Glutamatergic neuron (in vitro differentiated cells): Measurements from ENCODE around the gene COPA. TPM values are rescaled to one million over a fixed set of nuclear protein-coding genes. Genes with fewer than 3 reads are reported as not detected.

Source experiments
- DNase-seq: peaks from one replicate; pipeline ENCODE4 v3.0.0; 2022
- H3K27ac Mint-ChIP-seq: one replicate; pipeline ENCODE4 v1.8.0; 2020; ENCODE audit warnings: mild to moderate bottlenecking, mixed read lengths, inconsistent platforms; ENCODE audit not compliant: unreplicated experiment
- H3K27me3 Mint-ChIP-seq: one replicate; pipeline ENCODE4 v1.8.0; 2020; ENCODE audit warnings: mild to moderate bottlenecking, moderate library complexity, mixed read lengths, inconsistent platforms; ENCODE audit not compliant: unreplicated experiment
- H3K36me3 Mint-ChIP-seq: one replicate; pipeline ENCODE4 v1.8.0; 2020; ENCODE audit warnings: mild to moderate bottlenecking, mixed read lengths, inconsistent platforms; ENCODE audit not compliant: unreplicated experiment
- H3K4me1 Mint-ChIP-seq: one replicate; pipeline ENCODE4 v1.8.0; 2020; ENCODE audit warnings: mild to moderate bottlenecking, low read depth, mixed read lengths, inconsistent platforms; ENCODE audit not compliant: unreplicated experiment
- H3K4me3 Mint-ChIP-seq: one replicate; pipeline ENCODE4 v1.8.0; 2020; ENCODE audit warnings: mild to moderate bottlenecking, mixed read lengths, inconsistent platforms; ENCODE audit not compliant: unreplicated experiment
- H3K9me3 Mint-ChIP-seq: one replicate; pipeline ENCODE4 v1.8.0; 2020; ENCODE audit warnings: mild to moderate bottlenecking, moderate library complexity, mixed read lengths, inconsistent platforms; ENCODE audit not compliant: unreplicated experiment
- CTCF ChIP-seq: fragments of 200-600 bp; sonication (generic); IDR thresholded peaks from one replicate; pipeline ENCODE4 v1.5.0; 2021; ENCODE audit not compliant: partially characterized antibody, unreplicated experiment
- total RNA-seq: library from RNA; stranded (reverse); fragmentation: NEBNext Ultra II Directional; extraction: Animal tissue kit (Norgen Biotek cat#: 25700); gene quantifications from one replicate; pipeline ENCODE4 v1.2.1, GENCODE V29; 2021; ENCODE audit not compliant: unreplicated experiment

COPA gene
- total RNA-seq, 1 donor from 2014 or later: 263 TPM

- no peak for TF ChIP-seq CTCF
- H3K9me3 Mint-ChIP-seq: peaks cover 11% of the 10 kb centered on the region
- H3K4me1 Mint-ChIP-seq: peaks cover 18% of the 10 kb centered on the region
- no peaks in the 10 kb centered on the region for H3K36me3 Mint-ChIP-seq
- peaks cover 5% of the 10 kb centered on the region for H3K27me3 Mint-ChIP-seq
- peak within 1 kb of the TSS; percentile 97 for H3K4me3 Mint-ChIP-seq
- H3K27ac Mint-ChIP-seq: peak within 1 kb of the TSS; percentile 97
- DNase-seq: peak; percentile 99
These were observed 80.9 kb downstream of the COPA start, which contains the start of gene DCAF8 for GRCh38 chr1:160261893-160262794. Gene DCAF8, minus strand, starts transcription at chr1:160262549. Its CDS starts 18,541 bp downstream, at chr1:160244008.

GRCh38 chr1:160261556-160261892, 81.5 kb downstream of the COPA start:
- Mint-ChIP-seq H3K27ac (peak overlapping the region; percentile 97), H3K9me3 (peaks cover 11% of the 10 kb centered on the region), H3K36me3 (no peaks in the 10 kb centered on the region), H3K4me1 (peaks cover 18% of the 10 kb centered on the region), H3K4me3 (peak overlapping the region; percentile 97), H3K27me3 (peaks cover 5% of the 10 kb centered on the region)
- no peak for DNase-seq
- TF ChIP-seq CTCF: no peak

GRCh38 chr1:160260406-160261382, 82.4 kb downstream of the COPA start:
- no peaks in the 10 kb centered on the region for H3K36me3 Mint-ChIP-seq
- H3K9me3 Mint-ChIP-seq: peaks cover 10% of the 10 kb centered on the region

GRCh38 chr1:160258177-160258798, 84.8 kb downstream of the COPA start:
- peaks cover 15% of the 10 kb centered on the region for H3K4me1 Mint-ChIP-seq
- H3K27ac Mint-ChIP-seq: no peak overlapping the region
- H3K27me3 Mint-ChIP-seq: peaks cover 5% of the 10 kb centered on the region
- DNase-seq: no peak
- TF ChIP-seq CTCF: no peak
- H3K36me3 Mint-ChIP-seq: no peaks in the 10 kb centered on the region
- H3K4me3 Mint-ChIP-seq: no peak overlapping the region
- H3K9me3 Mint-ChIP-seq: peaks cover 8% of the 10 kb centered on the region

More at GRCh38 chr1:160260406-160261382, 82.4 kb downstream of the COPA start:
- Mint-ChIP-seq H3K4me1 (peaks cover 18% of the 10 kb centered on the region), H3K27me3 (peaks cover 5% of the 10 kb centered on the region), H3K4me3 (peak overlapping the region; percentile 97), H3K27ac (peak overlapping the region; percentile 97)
- no peak for TF ChIP-seq CTCF
- no peak for DNase-seq
